ENCODE results near the gene GLS. TPM values are rescaled to one million over a fixed set of nuclear protein-coding genes. Genes with fewer than 3 reads are reported as not detected.

The GLS gene
- total RNA-seq, 1 donor = 588 TPM

DNA sequence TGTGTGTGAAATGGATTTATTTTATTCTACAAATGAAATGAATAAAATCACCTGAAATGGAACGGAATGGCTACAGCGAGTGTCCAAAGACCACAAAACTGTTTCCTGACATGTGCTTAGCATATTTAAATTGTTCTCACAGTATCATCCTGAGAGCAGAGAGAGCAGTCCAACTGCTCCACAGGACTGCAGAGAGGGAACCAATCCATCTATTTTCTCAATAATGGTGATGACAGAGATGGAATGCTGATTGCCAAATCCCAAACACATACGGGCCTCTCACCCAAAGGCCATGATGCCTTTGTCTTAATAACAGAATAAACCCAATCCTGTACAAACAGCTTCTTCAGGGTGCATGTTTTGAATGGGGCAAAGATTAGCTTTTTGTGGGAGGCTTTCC, 92.2 kb downstream of the GLS start:
- no peak for DNase-seq (ENCODE audit: insufficient read length, low spot score, missing footprints)
- peaks cover 97% of the 10 kb centered on the region for H3K36me3 ChIP-seq (ENCODE audit: insufficient read depth, low read length)
- H3K4me2 ChIP-seq (ENCODE audit: insufficient read depth, low read length) = no peak overlapping the region
- no peak overlapping the region for H3K4me3 ChIP-seq (ENCODE audit: insufficient read depth, low read length)
- H4K20me1 ChIP-seq (ENCODE audit: insufficient read depth, low read length) = no peaks in the 10 kb centered on the region
- no peaks in the 10 kb centered on the region for H3K4me1 ChIP-seq (ENCODE audit: insufficient read depth, low read length)
- no peaks in the 10 kb centered on the region for H3K27me3 ChIP-seq (ENCODE audit: insufficient read depth, low read length)
- TF ChIP-seq CTCF (IDR thresholded peaks at IDR 0.05; ENCODE audit: extremely low read depth, low read depth, low read length) = no peak
- no peaks in the 10 kb centered on the region for H3K79me2 ChIP-seq (ENCODE audit: insufficient read depth, low read length)
- no peak overlapping the region for H2AFZ ChIP-seq (ENCODE audit: low read length)
- no peaks in the 10 kb centered on the region for H3K9me3 ChIP-seq (ENCODE audit: low read depth, low read length)
- H3K27ac ChIP-seq (ENCODE audit: low read depth, low read length) = no peak overlapping the region

GRCh38 chr2:190973262-190973661, 92.6 kb downstream of the GLS start:
- DNase-seq (ENCODE audit: insufficient read length, low spot score, missing footprints) = no peak
- H4K20me1 ChIP-seq (ENCODE audit: insufficient read depth, low read length) = no peaks in the 10 kb centered on the region
- H3K27me3 ChIP-seq (ENCODE audit: insufficient read depth, low read length) = no peaks in the 10 kb centered on the region
- H3K27ac ChIP-seq (ENCODE audit: low read depth, low read length) = no peak overlapping the region
- H3K9me3 ChIP-seq (ENCODE audit: low read depth, low read length) = no peaks in the 10 kb centered on the region
- H3K4me1 ChIP-seq (ENCODE audit: insufficient read depth, low read length) = peaks cover 2% of the 10 kb centered on the region
- no peak overlapping the region for H3K4me3 ChIP-seq (ENCODE audit: insufficient read depth, low read length)
- H3K79me2 ChIP-seq (ENCODE audit: insufficient read depth, low read length) = no peaks in the 10 kb centered on the region
- peaks cover 97% of the 10 kb centered on the region for H3K36me3 ChIP-seq (ENCODE audit: insufficient read depth, low read length)
- H2AFZ ChIP-seq (ENCODE audit: low read length) = no peak overlapping the region
- TF ChIP-seq CTCF (IDR thresholded peaks at IDR 0.05; ENCODE audit: extremely low read depth, low read depth, low read length) = no peak
- no peak overlapping the region for H3K4me2 ChIP-seq (ENCODE audit: insufficient read depth, low read length)

- no peak overlapping the region for H3K27ac ChIP-seq (ENCODE audit: low read depth, low read length)
- H3K79me2 ChIP-seq (ENCODE audit: insufficient read depth, low read length) = no peaks in the 10 kb centered on the region
- H2AFZ ChIP-seq (ENCODE audit: low read length) = no peak overlapping the region
- H3K9me3 ChIP-seq (ENCODE audit: low read depth, low read length) = no peaks in the 10 kb centered on the region
- TF ChIP-seq CTCF (IDR thresholded peaks at IDR 0.05; ENCODE audit: extremely low read depth, low read depth, low read length) = no peak
- DNase-seq (ENCODE audit: insufficient read length, low spot score, missing footprints) = no peak
- H4K20me1 ChIP-seq (ENCODE audit: insufficient read depth, low read length) = peaks cover 6% of the 10 kb centered on the region
- peaks cover 8% of the 10 kb centered on the region for H3K4me1 ChIP-seq (ENCODE audit: insufficient read depth, low read length)
- no peaks in the 10 kb centered on the region for H3K27me3 ChIP-seq (ENCODE audit: insufficient read depth, low read length)
- no peak overlapping the region for H3K4me2 ChIP-seq (ENCODE audit: insufficient read depth, low read length)
- peaks cover 98% of the 10 kb centered on the region for H3K36me3 ChIP-seq (ENCODE audit: insufficient read depth, low read length)
- H3K4me3 ChIP-seq (ENCODE audit: insufficient read depth, low read length) = no peak overlapping the region
These were observed 93.4 kb downstream of the GLS start for GRCh38 chr2:190973726-190974628.

- peaks cover 8% of the 10 kb centered on the region for H3K4me1 ChIP-seq (ENCODE audit: insufficient read depth, low read length)
- TF ChIP-seq CTCF (IDR thresholded peaks at IDR 0.05; ENCODE audit: extremely low read depth, low read depth, low read length) = no peak
- H2AFZ ChIP-seq (ENCODE audit: low read length) = no peak overlapping the region
- peaks cover 98% of the 10 kb centered on the region for H3K36me3 ChIP-seq (ENCODE audit: insufficient read depth, low read length)
- peaks cover 10% of the 10 kb centered on the region for H4K20me1 ChIP-seq (ENCODE audit: insufficient read depth, low read length)
- H3K27me3 ChIP-seq (ENCODE audit: insufficient read depth, low read length) = no peaks in the 10 kb centered on the region
- H3K4me2 ChIP-seq (ENCODE audit: insufficient read depth, low read length) = no peak overlapping the region
- H3K9me3 ChIP-seq (ENCODE audit: low read depth, low read length) = no peaks in the 10 kb centered on the region
- no peak overlapping the region for H3K4me3 ChIP-seq (ENCODE audit: insufficient read depth, low read length)
- no peaks in the 10 kb centered on the region for H3K79me2 ChIP-seq (ENCODE audit: insufficient read depth, low read length)
- no peak overlapping the region for H3K27ac ChIP-seq (ENCODE audit: low read depth, low read length)
- no peak for DNase-seq (ENCODE audit: insufficient read length, low spot score, missing footprints)
These were observed 94.2 kb downstream of the GLS start for GRCh38 chr2:190974629-190975361.

Measured in osteoblast (primary cell).